Sigmoid colon (tissue), 7 donors: ENCODE results near the gene JMJD1C. TPM values are rescaled to one million over a fixed set of nuclear protein-coding genes. Genes with fewer than 3 reads are reported as not detected.
"Not testable (repeated sequence)": the region's sequence is repeated elsewhere in the genome, so short reads cannot be mapped to it uniquely, and the experiment has no call there.

Source experiments
- DNase-seq: peaks from one replicate; pipeline ENCODE4 v3.0.0-alpha.2; 2019
- H3K27ac ChIP-seq, 4 donors: fragments of 200-600 bp; sonication (generic); one replicate each; pipeline ENCODE4 v1.5.1; 2016 to 2019; ENCODE audit warnings: mild to moderate bottlenecking in 1 of 4
- H3K27me3 ChIP-seq, 3 donors: fragments of 200-600 bp; sonication (generic); one replicate each; pipeline ENCODE4 v1.5.1; 2019; ENCODE audit warnings: mild to moderate bottlenecking in 1 of 3
- H3K36me3 ChIP-seq, 4 donors: fragments of 200-600 bp; sonication (generic); one replicate each; pipeline ENCODE4 v1.5.1; 2016 to 2019
- H3K4me1 ChIP-seq, 4 donors: fragments of 200-600 bp; sonication (generic); one replicate each; pipeline ENCODE4 v1.5.1; 2017 to 2019
- H3K4me3 ChIP-seq, 4 donors: fragments of 200-600 bp; sonication (generic); one replicate each; pipeline ENCODE4 v1.5.1; 2017 to 2019; ENCODE audit warnings: mild to moderate bottlenecking in 2 of 4, moderate library complexity in 1 of 4
- H3K9me3 ChIP-seq, 4 donors: fragments of 200-600 bp in 3 of 4; sonication (generic) in 3 of 4; one replicate each; pipeline versions ENCODE4 v1.5.1 to v1.6.1; 2013 to 2019
- EP300 ChIP-seq, 4 donors: sonication (generic); formaldehyde crosslinking; IDR thresholded peaks; one replicate each; pipeline ENCODE4 v1.6.1; 2017; ENCODE audit warnings: antibody characterized with exemption in 4 of 4
- POLR2A ChIP-seq, 2 donors: fragments of 450-650 bp; IDR thresholded peaks; one replicate each; pipeline ENCODE4 v1.6.1; 2016; ENCODE audit warnings: antibody characterized with exemption in 2 of 2, mild to moderate bottlenecking in 2 of 2, moderate library complexity in 2 of 2
- POLR2AphosphoS5 ChIP-seq, 4 donors: sonication (generic); formaldehyde crosslinking; IDR thresholded peaks; one replicate each; pipeline ENCODE4 v1.6.1; 2017; ENCODE audit warnings: antibody characterized with exemption in 4 of 4
- WGBS, 2 donors: extraction: QIAGEN DNeasy Blood & Tissue Kit; methylation state at CpG; one replicate each; pipeline ENCODE4 v1.1.7; 2013; 5-methylcytosine and 5-hydroxymethylcytosine counted together
- intact Hi-C: fragments of 100-400 bp; cut with DNase I; formaldehyde crosslinking; loops from one replicate; pipeline ENCODE4 v1.15.1; 2023
- polyA plus RNA-seq, 3 donors: library from polyadenylated mRNA; stranded (reverse); fragments of 200-250 nt; gene quantifications; one replicate each; pipeline ENCODE4 v1.2.3, GENCODE V29; 2013
- total RNA-seq, 4 donors: library from RNA; depleted of rRNA; stranded (reverse); fragments of >200 nt; gene quantifications; one replicate each; pipeline ENCODE4 v1.1.0, GENCODE V29; 2016
- TF ChIP-seq, protein P1 (sequence below), 4 experiments: fragments of 450-650 bp in 3 of 4; fragments of 200-600 bp in 1 of 4; IDR thresholded peaks; one replicate each; pipeline ENCODE4 v1.5.1; 2016 to 2019; ENCODE audit warnings: antibody characterized with exemption in 4 of 4, mild to moderate bottlenecking in 3 of 4, moderate library complexity in 2 of 4
- donor health status: healthy with polysubstance abuse.
- donor health status: Bipolar disorder and iron deficiency.
- donor health status: healthy.

JMJD1C gene
- total and polyA plus RNA-seq, 7 donors = 13.2 to 134 (median 94.2) TPM

DNA sequence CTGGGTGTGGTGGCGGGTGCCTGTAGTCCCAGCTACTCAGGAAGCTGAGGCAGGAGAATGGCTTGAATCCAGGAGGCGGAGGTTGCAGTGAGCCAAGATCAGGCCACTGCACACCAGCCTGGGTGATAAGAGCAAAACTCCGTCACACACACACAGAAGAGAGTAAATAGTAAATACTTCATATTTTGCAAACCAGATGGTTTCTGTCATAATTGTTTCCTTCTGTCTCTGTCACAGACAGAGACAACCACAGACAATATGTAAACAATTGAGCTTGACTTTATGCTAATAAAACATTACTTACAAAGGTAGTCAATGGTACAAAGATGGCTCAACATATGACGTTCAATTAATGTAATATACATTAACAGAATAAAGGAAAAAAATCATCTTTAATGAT is 83.7 kb downstream of the JMJD1C start:
- H3K4me1 ChIP-seq = peaks cover 0 to 23% (median 8%) of the 10 kb centered on the region in 4 donors
- TF ChIP-seq EP300 (IDR thresholded peaks at IDR 0.05) (no peak), POLR2A (IDR thresholded peaks at IDR 0.05) (no peak), POLR2AphosphoS5 (IDR thresholded peaks at IDR 0.05) (no peak)
- TF ChIP-seq, protein P1, sequence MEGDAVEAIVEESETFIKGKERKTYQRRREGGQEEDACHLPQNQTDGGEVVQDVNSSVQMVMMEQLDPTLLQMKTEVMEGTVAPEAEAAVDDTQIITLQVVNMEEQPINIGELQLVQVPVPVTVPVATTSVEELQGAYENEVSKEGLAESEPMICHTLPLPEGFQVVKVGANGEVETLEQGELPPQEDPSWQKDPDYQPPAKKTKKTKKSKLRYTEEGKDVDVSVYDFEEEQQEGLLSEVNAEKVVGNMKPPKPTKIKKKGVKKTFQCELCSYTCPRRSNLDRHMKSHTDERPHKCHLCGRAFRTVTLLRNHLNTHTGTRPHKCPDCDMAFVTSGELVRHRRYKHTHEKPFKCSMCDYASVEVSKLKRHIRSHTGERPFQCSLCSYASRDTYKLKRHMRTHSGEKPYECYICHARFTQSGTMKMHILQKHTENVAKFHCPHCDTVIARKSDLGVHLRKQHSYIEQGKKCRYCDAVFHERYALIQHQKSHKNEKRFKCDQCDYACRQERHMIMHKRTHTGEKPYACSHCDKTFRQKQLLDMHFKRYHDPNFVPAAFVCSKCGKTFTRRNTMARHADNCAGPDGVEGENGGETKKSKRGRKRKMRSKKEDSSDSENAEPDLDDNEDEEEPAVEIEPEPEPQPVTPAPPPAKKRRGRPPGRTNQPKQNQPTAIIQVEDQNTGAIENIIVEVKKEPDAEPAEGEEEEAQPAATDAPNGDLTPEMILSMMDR (IDR thresholded peaks at IDR 0.05) = no peak
- DNase-seq = no peak
- H3K4me3 ChIP-seq = no peak overlapping the region
- 93% methylated on average over 4 of the region's 4 CpGs for WGBS, 2 donors
- intact Hi-C loops = no loop called here
- H3K27ac ChIP-seq = no peak overlapping the region
- H3K36me3 ChIP-seq = peaks cover 0 to 10% (median 0%) of the 10 kb centered on the region in 4 donors
- no peaks in the 10 kb centered on the region for H3K9me3 ChIP-seq
- H3K27me3 ChIP-seq = no peaks in the 10 kb centered on the region

DNA sequence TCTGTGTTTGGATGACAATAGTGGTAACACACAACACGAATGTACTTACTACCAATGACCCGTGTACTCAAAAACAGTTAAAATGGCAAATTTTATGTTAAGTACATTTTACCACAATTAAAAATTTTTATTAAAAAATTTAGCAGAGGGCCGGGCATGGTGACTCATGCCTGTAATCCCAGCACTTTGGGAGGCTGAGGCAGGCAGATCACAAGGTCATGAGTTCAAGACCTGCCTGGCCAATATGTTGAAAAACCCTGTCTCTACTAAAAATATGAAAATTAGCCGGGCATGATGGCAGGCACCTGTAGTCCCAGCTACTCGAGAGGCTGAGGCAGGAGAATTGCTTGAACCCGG is 88.5 kb downstream of the JMJD1C start:
- WGBS, 2 donors = 82 to 87% methylated on average over 6 of the region's 6 CpGs
- H3K4me3 ChIP-seq, H3K27ac ChIP-seq, H3K4me1 ChIP-seq, intact Hi-C loops, H3K27me3 ChIP-seq, H3K36me3 ChIP-seq, H3K9me3 ChIP-seq, DNase-seq: not testable (repeated sequence)

DNA sequence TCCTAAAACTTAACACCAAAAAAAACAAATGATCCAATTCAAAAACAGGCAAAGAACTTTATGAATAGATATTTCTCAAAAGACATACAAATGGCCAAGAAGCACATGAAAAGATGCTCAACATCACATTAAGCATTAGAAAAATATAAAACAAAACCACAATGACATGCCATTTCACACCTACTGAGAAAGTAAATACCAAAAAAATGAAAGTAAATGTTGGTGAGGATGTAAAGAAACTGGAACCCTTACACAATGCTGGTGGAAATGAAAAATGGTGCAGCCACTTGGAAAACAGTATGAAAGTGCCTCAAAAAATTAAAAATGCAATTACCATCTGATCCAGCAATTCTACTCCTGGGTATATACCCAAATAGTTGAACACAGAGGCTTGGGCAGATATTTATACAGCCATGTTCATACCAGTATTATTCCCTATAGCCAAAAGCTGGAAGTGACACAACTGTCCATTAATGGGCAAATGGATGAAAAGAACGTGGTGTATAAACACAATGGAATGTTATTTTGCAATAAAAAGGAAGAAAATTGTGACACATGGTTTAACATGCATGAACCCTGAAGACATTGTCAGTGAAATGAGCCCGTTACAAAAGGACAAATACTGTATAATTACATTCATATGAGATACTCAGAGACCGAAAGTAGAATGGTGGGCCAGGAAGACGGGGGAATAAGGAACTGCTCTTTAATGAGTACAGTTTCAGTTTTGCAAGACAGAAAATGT is 89.0 kb downstream of the JMJD1C start:
- TF ChIP-seq EP300 (IDR thresholded peaks at IDR 0.05) = no peak
- TF ChIP-seq POLR2AphosphoS5 (IDR thresholded peaks at IDR 0.05) = no peak
- TF ChIP-seq POLR2A (IDR thresholded peaks at IDR 0.05) = no peak
- TF ChIP-seq, protein P1 (IDR thresholded peaks at IDR 0.05) = no peak
- WGBS, 2 donors = 75 to 86% methylated on average over 4 of the region's 4 CpGs
- DNase-seq = no peak
- Histone ChIP-seq H3K4me1 (peaks cover 0 to 10% (median 0%) of the 10 kb centered on the region in 4 donors), H3K4me3 (no peak overlapping the region), H3K36me3 (peaks cover 0 to 10% (median 0%) of the 10 kb centered on the region in 4 donors), H3K27me3 (no peaks in the 10 kb centered on the region), H3K27ac (no peak overlapping the region), H3K9me3 (no peaks in the 10 kb centered on the region)
- intact Hi-C loops = no loop called here

DNA sequence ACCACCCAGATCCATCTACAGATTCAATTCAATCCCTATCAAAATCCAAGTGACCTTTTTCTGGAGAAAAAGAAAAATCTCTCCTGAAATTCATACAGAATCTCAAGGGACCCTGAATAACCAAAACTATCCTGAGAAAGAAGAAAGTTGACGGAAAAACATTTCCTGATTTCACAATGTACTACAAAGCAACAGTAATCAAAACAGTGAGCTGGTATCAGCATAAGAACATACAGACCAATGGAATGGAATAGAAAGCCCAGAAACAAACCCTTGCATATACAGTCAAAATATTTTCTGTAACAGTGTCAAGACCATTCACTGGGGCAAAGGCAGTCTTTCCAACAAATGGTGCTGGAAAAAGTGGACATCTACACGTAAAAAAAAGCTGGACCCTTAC is 89.9 kb downstream of the JMJD1C start:
- Histone ChIP-seq H3K4me3 (no peak overlapping the region), H3K36me3 (peaks cover 0 to 10% (median 0%) of the 10 kb centered on the region in 4 donors), H3K27me3 (no peaks in the 10 kb centered on the region), H3K27ac (no peak overlapping the region), H3K9me3 (no peaks in the 10 kb centered on the region), H3K4me1 (peaks cover 0 to 10% (median 0%) of the 10 kb centered on the region in 4 donors)
- no peak for DNase-seq
- WGBS, 2 donors = 93 to 95% methylated on average over 2 of the region's 2 CpGs
- TF ChIP-seq, protein P1 (IDR thresholded peaks at IDR 0.05) = no peak
- no peak for TF ChIP-seq EP300 (IDR thresholded peaks at IDR 0.05)
- no peak for TF ChIP-seq POLR2AphosphoS5 (IDR thresholded peaks at IDR 0.05)
- TF ChIP-seq POLR2A (IDR thresholded peaks at IDR 0.05) = no peak
- intact Hi-C loops = no loop called here

DNA sequence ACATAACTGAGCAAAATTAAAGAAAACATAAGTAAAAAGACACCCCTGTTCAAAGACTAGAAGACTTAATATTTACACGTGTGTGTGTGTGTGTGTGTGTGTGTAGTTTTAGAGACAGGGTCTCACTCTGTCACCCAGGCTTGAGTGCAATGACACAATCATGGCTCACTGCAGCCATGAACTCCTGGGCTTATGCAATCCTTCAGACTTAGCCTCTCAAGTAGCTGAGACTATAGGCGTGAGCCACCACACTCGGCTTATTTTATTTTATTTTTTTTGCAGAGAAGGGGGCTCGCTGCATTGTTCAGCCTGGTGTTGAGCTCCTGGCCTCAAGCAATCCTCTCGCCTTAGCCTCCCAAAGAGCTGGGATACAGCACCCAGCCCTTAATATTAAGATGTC is 90.3 kb downstream of the JMJD1C start:
- Histone ChIP-seq H3K4me3 (no peak overlapping the region), H3K36me3 (peaks cover 0 to 10% (median 0%) of the 10 kb centered on the region in 4 donors), H3K27ac (no peak overlapping the region), H3K9me3 (no peaks in the 10 kb centered on the region), H3K4me1 (peaks cover 0 to 10% (median 0%) of the 10 kb centered on the region in 4 donors), H3K27me3 (no peaks in the 10 kb centered on the region)
- no peak for TF ChIP-seq EP300 (IDR thresholded peaks at IDR 0.05)
- no peak for TF ChIP-seq POLR2A (IDR thresholded peaks at IDR 0.05)
- TF ChIP-seq, protein P1 (IDR thresholded peaks at IDR 0.05) = no peak
- TF ChIP-seq POLR2AphosphoS5 (IDR thresholded peaks at IDR 0.05) = no peak
- no peak for DNase-seq
- WGBS, 2 donors = 88 to 91% methylated on average over 5 of the region's 5 CpGs
- intact Hi-C loops = no loop called here
